ENCODE data around the gene MINDY2.
A peak's percentile ranks its signal among the peaks of the same experiment; 100 is the strongest.

MINDY2 gene, protein sequence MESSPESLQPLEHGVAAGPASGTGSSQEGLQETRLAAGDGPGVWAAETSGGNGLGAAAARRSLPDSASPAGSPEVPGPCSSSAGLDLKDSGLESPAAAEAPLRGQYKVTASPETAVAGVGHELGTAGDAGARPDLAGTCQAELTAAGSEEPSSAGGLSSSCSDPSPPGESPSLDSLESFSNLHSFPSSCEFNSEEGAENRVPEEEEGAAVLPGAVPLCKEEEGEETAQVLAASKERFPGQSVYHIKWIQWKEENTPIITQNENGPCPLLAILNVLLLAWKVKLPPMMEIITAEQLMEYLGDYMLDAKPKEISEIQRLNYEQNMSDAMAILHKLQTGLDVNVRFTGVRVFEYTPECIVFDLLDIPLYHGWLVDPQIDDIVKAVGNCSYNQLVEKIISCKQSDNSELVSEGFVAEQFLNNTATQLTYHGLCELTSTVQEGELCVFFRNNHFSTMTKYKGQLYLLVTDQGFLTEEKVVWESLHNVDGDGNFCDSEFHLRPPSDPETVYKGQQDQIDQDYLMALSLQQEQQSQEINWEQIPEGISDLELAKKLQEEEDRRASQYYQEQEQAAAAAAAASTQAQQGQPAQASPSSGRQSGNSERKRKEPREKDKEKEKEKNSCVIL

DNA sequence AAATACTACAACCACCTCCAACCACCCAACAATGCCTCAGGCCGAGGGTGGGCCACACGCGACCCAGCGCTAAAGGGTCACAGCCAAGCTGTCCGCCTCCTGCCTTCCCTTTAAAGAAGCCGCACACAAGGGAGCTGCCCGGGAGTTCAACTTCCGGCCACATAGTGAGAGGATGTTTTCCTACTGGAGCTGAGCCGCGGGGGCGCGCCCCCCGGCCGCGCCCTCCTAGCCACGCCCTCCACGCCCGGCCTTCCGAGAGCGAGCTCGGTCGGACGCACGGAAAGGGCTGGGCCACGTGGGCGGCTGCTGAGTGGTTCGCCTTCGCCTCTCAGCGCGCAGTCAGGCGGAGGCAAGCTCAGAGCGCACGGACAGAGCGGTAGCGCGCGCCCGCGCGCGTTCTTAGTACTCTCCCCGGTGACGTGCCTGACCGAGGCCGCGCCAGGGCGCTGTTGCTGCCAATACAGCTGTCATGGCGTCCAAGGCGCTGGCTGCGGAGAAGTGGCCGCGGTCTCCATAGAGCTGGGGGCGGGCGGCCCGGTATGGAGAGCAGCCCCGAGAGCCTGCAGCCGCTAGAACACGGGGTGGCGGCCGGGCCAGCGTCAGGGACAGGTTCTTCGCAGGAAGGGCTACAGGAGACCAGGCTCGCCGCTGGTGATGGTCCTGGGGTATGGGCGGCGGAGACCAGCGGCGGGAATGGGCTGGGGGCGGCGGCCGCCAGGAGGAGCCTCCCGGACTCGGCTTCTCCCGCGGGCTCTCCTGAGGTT, at the start of gene MINDY2:
TSS of gene MINDY2 (plus strand) at position 446 of the 764 bp plus-strand sequence. CDS start at position 540, 94 bp downstream.
- peak; percentile 100 for DNase-seq

DNA sequence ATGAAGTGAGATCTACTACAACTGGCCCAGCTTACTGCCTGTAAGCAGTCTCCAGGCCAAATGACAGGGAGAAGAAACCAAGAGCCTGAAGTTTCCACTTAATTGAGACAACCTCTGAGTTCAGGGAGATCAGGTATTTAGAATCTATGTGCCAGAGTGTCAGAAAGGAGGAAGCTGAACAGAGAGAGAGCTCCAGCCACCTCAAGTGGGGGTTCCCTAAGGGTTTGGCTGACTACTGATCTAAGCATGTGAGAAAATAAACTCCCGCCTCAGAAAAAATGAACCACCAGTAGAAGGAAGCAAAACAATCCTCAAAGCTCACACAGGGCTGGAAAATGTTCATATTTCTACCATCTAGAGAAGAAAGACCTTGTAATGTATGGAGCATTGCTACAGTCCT, 46.6 kb upstream of the MINDY2 start:
- DNase-seq = peak; percentile 30

GRCh38 chr15:58726867-58727266, 44.2 kb upstream of the MINDY2 start:
- DNase-seq = no peak

- DNase-seq = no peak
These were observed 39.2 kb upstream of the MINDY2 start for GRCh38 chr15:58731756-58732535.

DNA sequence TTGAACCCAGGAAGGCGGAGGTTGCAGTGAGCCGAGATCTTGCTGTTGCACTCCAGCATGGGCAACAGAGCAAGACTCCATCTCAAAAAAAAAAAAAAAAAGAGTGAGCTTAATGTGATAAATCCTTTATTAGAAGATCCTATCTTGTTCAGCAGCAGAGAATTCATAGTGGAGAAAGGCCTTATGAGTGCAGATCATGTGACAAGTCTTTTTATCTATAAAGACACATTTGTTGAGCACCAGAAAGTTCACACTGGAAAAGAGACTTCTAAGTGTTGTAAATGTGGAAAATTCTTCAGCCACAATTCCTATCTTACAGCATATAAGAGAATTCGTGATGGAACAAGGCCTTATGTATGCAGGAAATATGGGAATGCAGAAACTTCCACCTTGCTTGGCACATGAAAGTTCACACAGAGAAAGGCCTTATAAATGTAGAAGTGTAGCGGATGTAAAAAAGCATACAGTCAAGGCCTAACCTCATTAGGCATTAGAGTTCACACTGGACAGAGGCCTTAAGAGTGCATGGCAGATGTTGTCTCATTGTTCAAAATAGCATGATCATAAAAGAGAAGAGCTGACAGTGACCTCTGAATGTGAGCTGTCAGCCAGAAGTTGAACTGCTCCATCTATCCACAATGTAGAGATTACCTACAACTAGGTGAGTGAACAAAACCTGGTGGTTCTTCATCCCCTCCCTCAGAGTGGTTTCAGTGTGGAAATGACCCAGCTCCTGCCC, 38.3 kb upstream of the MINDY2 start:
- DNase-seq = no peak

GRCh38 chr15:58734859-58735258, 36.2 kb upstream of the MINDY2 start:
- DNase-seq = no peak

DNA sequence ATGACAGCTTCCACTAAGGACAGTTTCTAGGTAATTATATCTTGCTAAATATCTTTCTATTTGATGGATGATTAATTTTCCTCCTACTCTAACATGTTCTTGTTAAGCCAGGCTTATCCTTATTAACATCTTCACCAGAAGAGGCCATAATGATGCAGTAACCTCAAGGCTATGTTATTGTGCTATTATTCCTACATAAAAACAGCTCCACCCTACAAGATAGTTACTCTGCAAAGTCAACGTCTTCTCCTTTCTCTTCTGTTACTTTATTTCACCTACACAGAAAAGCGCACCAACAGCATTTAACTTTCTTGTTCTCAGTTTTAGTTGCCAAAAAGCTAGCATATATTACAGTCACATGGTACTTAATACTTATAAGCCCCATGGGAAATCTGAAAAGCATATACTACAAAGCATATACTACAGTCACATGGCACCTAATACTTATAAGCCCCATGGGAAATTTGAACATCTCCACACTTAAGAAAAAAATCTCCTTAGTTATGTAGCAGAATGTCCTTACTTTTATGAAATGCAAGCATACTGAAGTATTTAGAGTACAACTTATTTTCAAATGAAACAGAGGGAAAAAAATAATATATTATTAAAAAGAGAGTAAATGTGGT, 35.0 kb upstream of the MINDY2 start:
- no peak for DNase-seq

DNA sequence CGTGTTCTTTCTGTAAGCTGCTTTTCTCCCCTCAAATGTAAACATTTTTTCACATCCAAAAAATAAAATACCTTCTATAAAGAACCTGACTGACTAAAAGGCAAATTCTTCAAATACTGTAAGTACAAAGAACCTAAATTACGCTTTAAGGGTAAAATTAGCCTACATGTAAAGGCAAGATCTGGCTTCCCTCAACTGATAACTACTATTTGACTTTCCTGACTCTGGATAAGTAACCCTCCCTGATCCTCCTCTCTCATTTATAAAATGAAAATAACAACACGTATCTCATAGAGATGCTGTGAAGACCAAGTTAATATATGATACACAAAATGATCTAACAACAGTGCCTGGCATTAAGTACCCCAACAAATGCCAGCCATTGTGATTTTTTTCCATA, 33.8 kb upstream of the MINDY2 start:
- no peak for DNase-seq

GRCh38 chr15:58738046-58738707, 32.9 kb upstream of the MINDY2 start:
- DNase-seq = no peak

GRCh38 chr15:58740436-58740835, 30.7 kb upstream of the MINDY2 start:
- no peak for DNase-seq

GRCh38 chr15:58741032-58741431, 30.1 kb upstream of the MINDY2 start:
- DNase-seq = no peak

DNA sequence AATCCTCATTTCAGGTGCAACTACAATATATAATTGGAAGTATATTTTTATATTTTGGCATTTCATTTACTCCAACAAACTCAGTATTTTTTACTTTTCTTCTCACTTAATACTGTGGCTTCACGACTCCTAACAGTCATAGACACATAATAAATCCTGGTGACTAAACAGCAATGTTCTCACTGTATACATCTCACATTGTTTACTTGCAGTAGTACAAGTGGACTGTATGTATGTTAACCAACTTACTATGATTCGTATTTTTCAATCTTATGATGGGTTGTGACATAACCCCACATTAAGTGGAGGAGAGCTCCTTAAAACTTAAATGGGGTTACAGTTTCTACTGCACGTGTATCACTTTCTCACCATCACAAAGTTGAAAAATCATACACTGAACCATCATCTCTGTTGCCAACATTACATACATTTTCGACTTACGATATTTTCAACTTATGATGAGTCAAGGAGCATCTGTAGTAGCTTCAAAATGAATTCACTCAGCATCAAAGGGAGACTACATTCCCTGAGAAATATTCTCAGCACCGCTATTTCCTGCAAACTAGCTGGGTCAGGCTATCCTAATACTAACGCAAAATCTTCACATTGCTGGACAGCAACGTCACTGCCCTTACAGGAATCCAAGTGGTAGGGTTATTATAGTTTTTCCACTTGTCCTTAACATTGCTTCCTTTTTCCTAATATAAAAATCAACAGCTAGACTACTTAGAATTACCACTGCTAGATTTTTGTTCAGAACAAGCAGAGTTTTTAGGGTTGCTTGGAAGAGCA, 28.9 kb upstream of the MINDY2 start:
- no peak for DNase-seq

DNA sequence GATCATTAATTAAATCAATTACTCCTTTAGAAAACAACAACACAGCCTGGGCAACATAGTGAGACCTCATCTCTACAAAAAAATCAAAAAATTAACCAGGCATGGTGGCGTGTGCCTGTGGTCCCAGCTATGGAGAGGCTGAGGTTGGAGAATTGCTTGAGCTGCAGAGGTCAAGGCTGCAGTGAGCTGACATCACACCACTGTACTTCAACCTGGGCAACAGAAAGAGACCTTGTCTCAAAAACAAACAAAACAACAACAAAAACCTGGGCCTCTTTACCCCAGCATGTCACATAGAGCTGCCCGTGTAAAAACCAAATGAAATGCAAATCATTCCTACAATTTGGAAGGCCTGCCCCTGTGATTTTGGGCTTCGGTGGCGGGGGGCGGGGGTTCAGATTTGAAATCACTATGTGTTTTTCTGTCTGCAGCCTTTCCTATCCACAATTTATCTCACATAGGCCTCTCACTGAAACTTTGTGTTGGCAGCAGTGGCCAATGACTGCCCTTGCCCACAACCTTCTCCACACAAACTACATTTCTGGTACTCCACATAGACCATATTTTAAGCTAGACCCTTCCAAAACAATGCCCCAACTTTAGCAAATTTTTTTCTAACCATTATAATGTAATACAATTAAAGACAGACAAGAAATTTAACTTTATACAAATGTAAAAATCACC, 28.1 kb upstream of the MINDY2 start:
- no peak for DNase-seq

DNA sequence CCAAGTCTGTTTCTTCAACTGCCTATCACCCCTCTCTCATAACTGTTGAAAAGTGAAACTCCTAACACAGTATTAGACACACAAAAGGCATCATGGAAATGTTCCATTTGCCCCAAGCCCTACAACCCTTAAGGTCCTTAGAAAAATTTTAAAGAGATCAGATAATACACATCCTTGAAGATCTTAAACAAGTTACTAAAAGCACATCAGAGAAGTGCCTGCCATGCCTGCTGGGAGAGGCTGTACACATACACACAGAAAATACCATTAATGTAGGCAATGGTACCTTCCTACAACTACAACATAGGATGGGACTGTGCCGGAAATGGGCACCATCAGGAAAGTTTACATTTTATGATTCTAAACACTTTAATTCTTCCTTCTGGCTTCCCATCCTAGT, 24.9 kb upstream of the MINDY2 start:
- no peak for DNase-seq

- DNase-seq = peak; percentile 75
These were observed 22.9 kb upstream of the MINDY2 start for GRCh38 chr15:58748040-58748851.

GRCh38 chr15:58748852-58749531, 22.1 kb upstream of the MINDY2 start:
- DNase-seq = peak; percentile 69

GRCh38 chr15:58749532-58750337, 21.4 kb upstream of the MINDY2 start, which contains the start of gene ADAM10:
ADAM10 (minus strand) TSS chr15:58749707; CDS start chr15:58749534, 173 bp downstream.
- DNase-seq = peak; percentile 100
